Measurements from ENCODE around the gene NUDT3.
"Not testable (repeated sequence)": the region's sequence is repeated elsewhere in the genome, so short reads cannot be mapped to it uniquely, and the experiment has no call there.

Gene NUDT3

GRCh38 chr6:34340906-34341480 is 51.5 kb downstream of the NUDT3 start:
- no peak for ATAC-seq

- ATAC-seq = no peak
Observed at GRCh38 chr6:34340394-34340793, 52.1 kb downstream of the NUDT3 start.

GRCh38 chr6:34339971-34340370 is 52.5 kb downstream of the NUDT3 start:
- ATAC-seq = no peak

GRCh38 chr6:34339432-34339831 is 53.0 kb downstream of the NUDT3 start:
- no peak for ATAC-seq

GRCh38 chr6:34338811-34339210 is 53.7 kb downstream of the NUDT3 start:
- ATAC-seq = no peak

GRCh38 chr6:34338377-34338776 is 54.1 kb downstream of the NUDT3 start:
- ATAC-seq = no peak

GRCh38 chr6:34334796-34335416 is 57.6 kb downstream of the NUDT3 start:
- ATAC-seq = no peak

GRCh38 chr6:34333858-34334257 is 58.6 kb downstream of the NUDT3 start:
- no peak for ATAC-seq

GRCh38 chr6:34332251-34333198 is 59.9 kb downstream of the NUDT3 start:
- ATAC-seq = no peak

GRCh38 chr6:34331371-34332050 is 61.0 kb downstream of the NUDT3 start:
- no peak for ATAC-seq

- ATAC-seq = not testable (repeated sequence)
Observed at GRCh38 chr6:34329814-34330213, 62.7 kb downstream of the NUDT3 start.

GRCh38 chr6:34328969-34329368 is 63.5 kb downstream of the NUDT3 start:
- no peak for ATAC-seq

GRCh38 chr6:34327313-34328205 is 64.9 kb downstream of the NUDT3 start:
- ATAC-seq = not testable (repeated sequence)

GRCh38 chr6:34325633-34326032 is 66.8 kb downstream of the NUDT3 start:
- no peak for ATAC-seq

GRCh38 chr6:34324738-34325444 is 67.6 kb downstream of the NUDT3 start:
- no peak for ATAC-seq

GRCh38 chr6:34324221-34324620 is 68.2 kb downstream of the NUDT3 start:
- ATAC-seq = not testable (repeated sequence)

- ATAC-seq = no peak
Observed at GRCh38 chr6:34323300-34323699, 69.2 kb downstream of the NUDT3 start.

GRCh38 chr6:34322732-34323131 is 69.7 kb downstream of the NUDT3 start:
- no peak for ATAC-seq

- ATAC-seq = no peak
Observed at GRCh38 chr6:34321821-34322220, 70.6 kb downstream of the NUDT3 start.

GRCh38 chr6:34319471-34319885 is 73.0 kb downstream of the NUDT3 start:
- ATAC-seq = no peak

Data from activated CD4-positive, CD25-positive, alpha-beta regulatory T cell treated with anti-CD3 and anti-CD28 coated beads, Interleukin-2, amount 50 U/mL, for 24 hours (primary cell).